GM21529 (cell line): ENCODE measurements around the gene TMEM236.

Source experiments
- ATAC-seq: cut with Tn5 transposase; IDR thresholded peaks from one replicate; pipeline ENCODE4 v1.9.1; 2021; ENCODE audit not compliant: unreplicated experiment

TMEM236 gene

GRCh38 chr10:17787087-17787961, 35.3 kb downstream of the TMEM236 start:
- no peak for ATAC-seq

- ATAC-seq: no peak
Measured at GRCh38 chr10:17788646-17789045, 36.6 kb downstream of the TMEM236 start.

GRCh38 chr10:17789396-17789795, 37.4 kb downstream of the TMEM236 start:
- ATAC-seq: no peak

GRCh38 chr10:17790651-17791050, 38.6 kb downstream of the TMEM236 start:
- no peak for ATAC-seq

GRCh38 chr10:17792991-17793390, 41.0 kb downstream of the TMEM236 start:
- ATAC-seq: no peak

GRCh38 chr10:17793823-17794644, 42.0 kb downstream of the TMEM236 start:
- no peak for ATAC-seq

GRCh38 chr10:17795083-17795482, 43.1 kb downstream of the TMEM236 start:
- no peak for ATAC-seq

GRCh38 chr10:17795813-17796594, 44.0 kb downstream of the TMEM236 start:
- ATAC-seq: no peak

GRCh38 chr10:17801507-17801906, 49.5 kb downstream of the TMEM236 start:
- no peak for ATAC-seq

- ATAC-seq: no peak
Measured at GRCh38 chr10:17802350-17802749, 50.3 kb downstream of the TMEM236 start.

- no peak for ATAC-seq
Measured at GRCh38 chr10:17802976-17803375, 51.0 kb downstream of the TMEM236 start.

GRCh38 chr10:17805330-17805729, 53.3 kb downstream of the TMEM236 start:
- ATAC-seq: no peak

GRCh38 chr10:17805921-17806577, 54.0 kb downstream of the TMEM236 start:
- ATAC-seq: no peak

- ATAC-seq: no peak
Measured at GRCh38 chr10:17808971-17809841, 57.2 kb downstream of the TMEM236 start, which contains the start of gene MRC1. MRC1 (plus strand) TSS chr10:17809348; CDS start chr10:17809466, 118 bp downstream.

- no peak for ATAC-seq
Measured at GRCh38 chr10:17811146-17811865, 59.3 kb downstream of the TMEM236 start.

- ATAC-seq: no peak
Measured at GRCh38 chr10:17814973-17815372, 63.0 kb downstream of the TMEM236 start.

- no peak for ATAC-seq
Measured at GRCh38 chr10:17816199-17816598, 64.2 kb downstream of the TMEM236 start.

- ATAC-seq: no peak
Measured at GRCh38 chr10:17817316-17817715, 65.3 kb downstream of the TMEM236 start.

GRCh38 chr10:17817790-17818189, 65.8 kb downstream of the TMEM236 start:
- ATAC-seq: no peak
